ENCODE measurements around the gene BBC3.

GRCh38 chr19:47176071-47176626 lies 54.9 kb downstream of the BBC3 start:
- TF ChIP-seq CTCF (IDR thresholded peaks at IDR 0.05) (no peak), POLR2A (IDR thresholded peaks at IDR 0.05) (no peak)

Data from right lobe of liver (tissue), 4 donors.